T-helper 1 cell treated with Interleukin-12 subunit alpha and Interleukin-12 subunit beta and Interleukin-4 antibody, amounts not matched to agents 30 ng/mL and 1 ng/mL, for 36 hours (primary cell): Measurements from ENCODE around the gene TACC3. TPM values are rescaled to one million over a fixed set of nuclear protein-coding genes. Genes with fewer than 3 reads are reported as not detected.

ENCODE experiments used
- intact Hi-C: fragments of 100-400 bp; cut with micrococcal nuclease; formaldehyde crosslinking; loops from one replicate; pipeline ENCODE4 v1.15.1; 2024
- total RNA-seq: library from RNA; stranded (reverse); gene quantifications from 2 replicates; pipeline ENCODE4 v1.2.3, GENCODE V29; 2022

TACC3 gene
- total RNA-seq, 1 donor from 2014 or later, result 173 TPM

DNA sequence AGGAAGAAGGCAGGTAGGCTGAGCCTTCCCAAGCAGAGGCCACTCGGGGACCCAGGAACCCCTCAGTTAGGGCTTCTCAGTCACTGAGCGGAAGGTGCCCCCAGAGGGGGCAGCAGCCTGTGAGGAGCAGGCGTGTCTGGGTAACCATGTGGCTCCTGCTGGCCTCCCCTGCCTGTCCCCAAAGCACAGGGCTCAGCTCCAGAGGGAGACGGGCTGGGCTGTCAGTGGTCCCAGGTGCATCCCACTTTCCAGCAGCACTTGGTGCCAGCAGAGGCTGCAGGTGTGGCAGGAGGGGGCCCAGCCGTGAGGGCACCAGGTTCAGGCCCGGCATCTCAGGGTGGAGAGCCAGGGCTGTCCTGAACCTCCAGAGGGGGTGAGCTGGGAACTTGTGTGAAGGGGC, 22.7 kb downstream of the TACC3 start:
- intact Hi-C loops, result no loop called here

DNA sequence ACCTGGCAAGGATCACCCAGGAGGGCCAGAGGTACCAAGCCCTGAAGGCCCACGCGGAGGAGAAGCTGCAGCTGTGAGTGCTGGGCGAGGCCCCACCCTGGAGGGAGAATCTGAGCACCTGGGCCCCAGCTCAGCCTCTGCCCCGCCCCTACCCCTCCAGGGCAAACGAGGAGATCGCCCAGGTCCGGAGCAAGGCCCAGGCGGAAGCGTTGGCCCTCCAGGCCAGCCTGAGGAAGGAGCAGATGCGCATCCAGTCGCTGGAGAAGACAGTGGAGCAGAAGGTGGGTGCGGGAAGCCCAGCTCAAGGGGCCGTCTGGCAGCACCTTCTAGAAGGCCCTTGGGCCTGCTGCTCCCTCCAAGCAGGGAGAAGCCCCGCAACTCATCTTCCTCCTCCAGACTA, 23.2 kb downstream of the TACC3 start:
- intact Hi-C loops, result no loop called here

DNA sequence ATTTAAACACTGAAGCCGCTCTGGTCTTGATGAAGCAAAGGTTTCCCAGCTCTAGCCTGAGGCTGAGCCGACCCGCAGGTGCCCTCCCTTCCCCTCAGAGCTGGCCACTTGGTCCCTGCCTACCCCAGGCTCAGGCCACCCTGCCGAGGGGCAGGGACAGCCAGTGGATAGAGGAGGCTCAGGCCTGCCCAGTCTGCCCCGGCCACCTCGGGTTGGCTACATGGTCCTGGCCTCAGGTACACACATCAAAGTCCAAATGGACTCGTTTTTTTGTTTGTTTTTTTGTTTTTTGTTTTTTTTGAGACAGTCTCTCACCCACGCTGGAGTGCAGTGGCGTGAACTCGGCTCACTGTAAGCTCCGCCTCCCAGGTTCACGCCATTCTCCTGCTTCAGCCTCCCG, 23.8 kb downstream of the TACC3 start:
- intact Hi-C loops, result loop anchor here (5.0 kb wide), 1 partner anchor 47 kb away; the partner anchor contains the start of gene FGFR3

DNA sequence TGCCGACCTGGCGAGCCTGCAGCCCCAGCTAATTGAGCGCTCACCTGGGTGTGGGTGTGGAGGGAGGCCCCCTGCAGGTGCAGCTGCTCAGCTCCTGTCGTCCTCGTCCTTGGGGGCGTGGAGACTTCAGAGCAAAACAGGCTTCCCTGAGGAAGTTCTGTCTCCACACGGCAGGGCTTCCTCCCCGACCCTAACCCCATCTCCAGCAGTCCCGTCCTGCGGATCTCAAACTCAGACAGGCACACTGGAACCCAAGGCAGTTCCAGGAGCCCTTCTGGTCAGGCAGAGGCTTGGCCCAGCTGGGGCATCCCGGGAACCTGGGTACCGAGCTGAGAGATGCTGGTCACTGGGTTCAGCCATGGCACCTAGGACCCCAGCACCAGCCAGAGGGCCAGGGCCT, 24.4 kb downstream of the TACC3 start:
- intact Hi-C loops, result loop anchor here (5.0 kb wide), 1 partner anchor 47 kb away; the partner anchor contains the start of gene FGFR3

DNA sequence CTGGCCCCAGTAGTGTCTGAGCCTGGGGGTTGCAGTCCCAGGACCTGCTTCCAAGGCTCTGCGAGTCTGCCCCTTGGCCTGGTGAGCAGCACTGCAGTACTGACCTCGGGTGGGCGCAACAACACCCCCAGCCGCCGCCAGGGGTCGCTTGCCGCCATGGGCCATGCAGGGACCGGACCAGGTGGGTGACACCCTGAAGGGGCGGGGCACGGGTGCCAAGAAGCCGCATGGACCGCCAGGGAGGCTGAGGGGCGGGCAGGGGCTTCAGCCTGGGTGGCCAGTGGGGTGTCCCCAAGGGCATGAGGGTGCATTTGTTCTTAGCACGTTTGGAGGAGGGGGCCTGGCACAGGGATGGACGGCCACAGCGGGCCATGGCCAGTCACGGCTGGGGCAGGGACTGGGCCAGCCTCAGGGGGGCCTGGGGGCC, 25.0 kb downstream of the TACC3 start:
- intact Hi-C loops, result loop anchor here (5.0 kb wide), 1 partner anchor 46 kb away; the partner anchor contains the start of gene FGFR3

DNA sequence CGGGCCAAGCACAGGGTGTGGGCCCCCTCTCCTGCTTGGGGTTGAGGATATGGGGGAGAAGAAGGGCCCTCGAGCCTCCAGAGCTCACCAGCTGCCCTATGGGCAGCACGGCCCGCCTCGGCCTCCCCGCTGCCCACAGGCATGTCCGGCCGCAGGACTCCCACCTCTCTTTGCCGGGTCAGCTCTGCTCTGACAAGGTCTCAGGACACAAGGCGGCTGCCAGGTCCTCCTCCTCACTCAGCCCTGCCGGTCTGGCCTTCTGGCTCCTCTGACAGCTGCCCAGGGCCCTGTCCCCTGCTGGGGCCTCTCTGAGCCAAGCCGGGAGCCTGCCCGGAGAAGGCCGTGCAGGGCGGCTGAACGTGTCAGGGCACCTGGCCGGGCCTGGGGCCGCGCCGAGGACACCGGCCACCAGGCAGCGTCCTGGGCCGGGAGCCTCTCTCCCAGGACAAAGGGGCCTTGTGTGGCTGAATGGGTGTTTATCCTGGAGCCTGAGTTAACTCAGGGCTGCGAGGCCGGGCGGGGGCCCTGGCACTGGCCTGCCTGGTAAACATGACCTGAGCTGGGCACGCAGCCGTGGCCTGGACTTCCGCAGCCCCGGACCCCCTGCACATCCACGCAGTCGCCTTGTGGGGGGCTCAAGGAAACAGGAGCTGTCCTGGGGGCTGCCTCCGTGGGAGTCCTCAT, 25.7 kb downstream of the TACC3 start:
- intact Hi-C loops, result loop anchor here (5.0 kb wide), 1 partner anchor 45 kb away; the partner anchor contains the start of gene FGFR3

DNA sequence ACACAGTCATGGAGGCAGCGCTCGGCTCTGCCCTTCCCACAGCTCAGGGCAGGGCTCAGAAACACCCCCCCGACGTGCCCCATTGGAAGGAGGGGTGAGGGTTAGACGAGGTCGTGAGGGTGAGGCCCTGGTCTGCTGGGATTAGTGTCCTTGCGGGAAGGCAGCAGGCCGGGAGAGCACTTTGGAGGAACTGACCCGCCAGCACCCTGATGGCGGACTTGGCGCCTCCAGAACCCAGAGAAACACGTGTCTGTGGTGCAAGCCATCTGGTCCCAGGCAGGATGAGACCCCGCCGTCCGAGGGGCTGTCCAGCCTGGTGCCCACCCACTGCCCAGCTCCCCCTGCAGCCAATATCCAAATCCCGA, 26.3 kb downstream of the TACC3 start:
- intact Hi-C loops, result loop anchor here (5.0 kb wide), 1 partner anchor 45 kb away; the partner anchor contains the start of gene FGFR3

DNA sequence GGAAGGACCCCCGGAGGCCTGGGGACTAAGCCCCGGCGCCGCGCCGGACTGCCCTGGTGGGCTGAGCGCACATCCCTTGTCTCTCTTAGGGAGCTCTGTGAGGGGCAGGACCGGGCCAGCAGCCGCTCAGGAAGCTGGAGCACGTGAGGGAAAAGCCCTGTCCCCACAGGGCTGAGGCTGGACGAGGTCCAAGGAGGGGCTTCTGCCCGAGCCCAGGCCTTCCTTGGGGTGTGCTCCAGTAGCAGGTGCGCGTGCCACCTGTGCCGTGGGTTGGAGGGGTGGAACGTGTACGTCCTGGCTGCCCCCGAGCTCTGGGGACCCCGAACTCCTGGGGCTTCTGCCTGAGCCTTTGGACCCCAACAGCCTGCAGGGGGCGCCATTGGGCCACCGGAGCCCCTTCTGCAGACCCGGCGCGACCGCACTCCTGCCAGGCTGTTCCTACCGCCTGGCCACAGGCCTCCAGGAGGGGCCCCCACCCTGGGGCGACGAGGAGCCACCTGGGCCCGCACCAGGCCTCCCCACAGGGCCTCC, 27.2 kb downstream of the TACC3 start:
- intact Hi-C loops, result loop anchor here (1.0 to 5.0 kb wide), 4 partner anchors 44 to 162 kb away; partner anchors contain the start of gene FGFR3

DNA sequence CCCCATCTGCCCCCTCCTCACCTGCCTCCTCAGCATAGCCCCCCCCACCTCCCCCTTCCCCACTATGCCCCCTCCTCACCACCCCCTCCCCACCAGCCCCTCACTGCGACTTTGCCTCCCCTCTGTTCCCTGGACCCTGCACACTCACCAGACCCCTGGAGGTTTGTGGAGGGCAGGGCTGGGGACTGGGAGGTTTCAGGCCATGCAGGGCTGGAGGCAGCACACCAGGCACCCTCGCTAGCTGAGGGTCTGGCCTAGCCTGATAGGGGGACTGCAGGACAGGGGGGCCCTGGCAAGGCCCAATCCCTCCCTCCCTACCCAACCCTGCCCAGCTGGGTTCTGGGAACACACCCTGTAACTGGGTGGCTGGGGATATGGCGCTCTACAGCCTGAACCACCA, 28.0 kb downstream of the TACC3 start:
- intact Hi-C loops, result loop anchor here (5.0 kb wide), 1 partner anchor 43 kb away; the partner anchor contains the start of gene FGFR3

DNA sequence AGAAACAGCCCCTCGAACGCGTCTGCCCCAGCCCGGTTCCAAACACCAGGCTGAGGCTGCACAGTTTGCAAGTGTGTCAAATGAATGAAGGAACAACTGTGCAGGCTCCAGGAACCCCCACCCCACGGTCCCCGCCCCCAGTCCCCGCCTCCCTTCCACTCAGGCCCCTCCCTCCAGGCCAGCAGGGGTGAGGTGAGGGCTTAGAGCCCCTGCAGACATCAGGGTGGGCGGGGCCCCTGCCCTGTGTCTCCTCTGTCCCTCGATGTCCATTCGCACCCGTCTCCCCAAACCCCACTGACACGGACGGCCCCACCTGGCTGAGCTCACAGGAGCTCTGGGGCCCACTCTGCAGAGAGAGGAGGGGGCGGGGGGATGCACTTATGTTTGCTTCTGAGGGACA, 28.5 kb downstream of the TACC3 start:
- intact Hi-C loops, result loop anchor here (5.0 kb wide), 1 partner anchor 42 kb away; the partner anchor contains the start of gene FGFR3

DNA sequence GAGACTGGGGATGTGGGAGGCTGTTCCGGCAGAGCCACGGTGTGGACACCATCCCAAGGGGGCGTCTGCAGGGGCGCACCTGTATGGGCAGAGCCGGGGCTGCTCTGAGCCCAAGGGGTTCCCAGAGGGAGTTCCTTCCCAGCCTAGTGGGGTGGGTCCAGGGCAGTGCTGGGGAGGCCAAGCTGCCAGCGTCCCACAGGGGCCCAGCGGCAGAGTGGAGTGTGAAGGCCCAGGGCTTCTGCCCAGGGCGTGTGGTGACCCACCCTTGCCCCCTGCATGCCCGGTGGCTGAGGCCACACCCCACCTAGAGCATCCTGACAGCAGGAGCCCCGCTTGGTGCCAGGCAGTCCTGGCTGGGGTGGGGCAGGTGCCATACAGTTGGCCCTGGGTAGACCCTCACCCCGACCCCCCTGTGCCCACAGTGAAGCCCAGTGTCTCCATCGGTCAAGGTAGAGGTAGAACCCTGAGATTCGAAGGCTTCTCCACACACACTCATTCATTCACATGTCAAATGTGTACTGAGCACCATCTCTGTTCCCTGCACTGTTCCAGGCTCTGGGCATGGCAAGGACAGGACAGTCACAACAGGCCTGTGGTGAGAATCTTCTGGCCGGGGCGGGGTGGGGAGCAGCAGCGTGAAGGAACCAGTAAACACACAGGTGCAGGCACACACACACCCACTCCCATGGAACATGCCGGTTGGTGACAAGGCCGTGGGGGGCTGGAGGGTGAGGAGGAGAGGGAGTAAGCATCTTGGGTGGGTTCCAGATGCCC, 29.2 kb downstream of the TACC3 start:
- intact Hi-C loops, result no loop called here

DNA sequence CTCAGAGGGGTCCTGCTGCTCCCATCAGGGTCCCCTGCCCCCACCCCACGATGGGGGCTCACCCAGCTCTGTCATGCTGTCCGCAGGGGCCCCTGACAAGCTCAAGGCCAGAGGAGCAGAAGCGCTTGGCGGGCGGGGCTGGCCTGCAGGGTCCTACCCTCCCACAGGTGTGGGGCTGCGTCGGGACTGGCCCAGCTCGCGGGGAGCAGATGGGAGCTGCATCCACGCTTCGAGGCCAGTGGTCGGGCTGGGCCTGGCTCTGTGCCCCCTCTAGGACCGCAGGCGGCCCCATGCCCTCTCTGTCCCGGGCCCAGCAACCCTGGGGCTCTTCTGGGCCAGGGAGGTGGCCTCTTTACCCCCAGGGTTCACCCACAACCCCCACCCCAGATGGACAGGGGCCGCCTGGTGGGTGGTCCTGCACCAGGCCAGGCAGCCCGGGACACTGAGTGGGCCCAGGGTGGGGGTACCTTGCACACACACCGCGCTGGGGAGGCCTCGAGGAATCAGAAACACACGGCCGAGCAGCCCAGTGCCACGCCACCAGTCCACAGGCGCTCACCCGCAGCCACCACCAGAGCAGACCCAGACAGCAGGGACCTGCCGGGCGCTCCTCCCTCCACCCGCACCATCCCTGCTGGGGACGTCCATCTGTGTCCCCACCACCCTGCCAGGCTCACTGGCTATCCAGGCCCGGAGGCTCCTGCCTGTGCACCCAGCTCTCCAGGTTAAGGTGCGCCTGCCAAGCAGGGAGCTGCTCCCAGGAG, 30.0 kb downstream of the TACC3 start:
- intact Hi-C loops, result no loop called here

DNA sequence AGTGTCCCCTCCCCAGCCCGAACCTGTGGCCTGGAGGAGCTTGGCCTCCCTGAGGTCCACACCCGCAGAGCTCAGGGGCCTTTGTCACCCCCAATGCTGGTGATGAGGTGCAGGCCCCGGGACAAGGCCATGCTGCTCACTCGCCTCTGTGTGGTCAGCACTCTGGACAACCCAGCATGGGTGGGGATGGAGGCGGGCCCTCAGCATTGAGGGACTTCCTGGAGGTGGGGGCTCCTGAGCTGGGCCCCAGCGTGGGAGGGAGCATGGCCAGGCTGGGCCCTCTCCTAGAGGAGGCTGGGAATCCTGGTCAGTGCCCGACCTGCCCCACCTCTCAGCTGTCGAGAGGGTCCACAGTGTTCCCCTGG, 30.6 kb downstream of the TACC3 start:
- intact Hi-C loops, result no loop called here

DNA sequence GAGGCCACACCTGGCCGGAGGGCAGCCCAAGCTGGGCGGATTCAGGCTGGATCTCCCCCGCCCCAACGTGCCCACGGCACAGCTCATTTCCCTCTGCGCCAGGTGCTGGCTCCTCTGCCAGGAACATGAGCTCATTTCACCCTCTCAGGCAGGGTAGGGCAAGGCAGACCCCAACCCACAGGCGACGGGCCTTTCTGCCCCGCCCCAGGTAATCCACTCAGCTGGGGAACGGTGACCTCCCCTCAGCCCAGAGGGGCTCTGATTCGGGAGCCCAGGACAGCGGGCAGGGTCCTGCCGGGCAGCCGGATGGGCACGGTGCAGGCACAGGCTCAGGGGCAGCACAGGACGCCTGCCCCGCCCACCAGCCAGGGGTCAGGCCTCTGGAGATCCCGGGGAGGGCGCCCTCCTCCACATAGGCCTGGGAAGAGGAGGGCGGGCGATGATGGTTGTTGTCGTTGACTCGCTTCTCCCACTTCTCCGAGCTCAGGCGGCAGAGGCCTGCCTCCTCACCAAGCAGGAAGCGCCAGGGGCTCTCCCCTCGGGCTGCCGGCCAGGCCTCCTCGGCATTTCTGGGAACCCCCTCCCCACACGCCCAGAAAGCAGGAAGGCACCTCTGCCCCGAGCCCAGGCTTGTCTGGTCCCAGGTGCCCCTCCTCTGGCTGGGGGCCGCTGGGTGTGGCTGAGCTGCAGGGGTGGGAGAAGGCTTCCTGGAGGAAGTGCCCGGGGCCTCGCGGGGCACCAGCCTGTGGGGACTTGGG, 31.1 kb downstream of the TACC3 start:
- intact Hi-C loops, result no loop called here

DNA sequence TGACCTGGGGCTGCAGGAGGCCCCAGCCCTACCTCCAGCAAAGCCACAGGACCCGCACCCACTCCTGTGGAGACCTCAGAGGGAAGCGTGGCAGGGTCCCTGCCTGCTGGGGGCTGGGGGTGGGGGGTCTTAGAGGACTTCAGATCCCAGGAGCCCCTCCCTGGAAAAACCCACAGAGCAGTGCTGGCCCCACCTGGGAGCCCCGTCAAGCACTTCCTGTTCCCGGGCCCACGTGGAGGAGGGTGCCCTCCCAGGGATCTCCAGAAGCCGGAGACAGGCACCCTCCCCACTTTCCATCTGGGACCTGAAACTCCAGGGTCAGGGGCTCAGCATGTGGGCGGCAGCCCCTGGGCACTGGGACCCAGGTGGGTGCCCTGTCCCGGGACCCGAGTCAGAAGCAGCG, 32.0 kb downstream of the TACC3 start:
- intact Hi-C loops, result no loop called here

DNA sequence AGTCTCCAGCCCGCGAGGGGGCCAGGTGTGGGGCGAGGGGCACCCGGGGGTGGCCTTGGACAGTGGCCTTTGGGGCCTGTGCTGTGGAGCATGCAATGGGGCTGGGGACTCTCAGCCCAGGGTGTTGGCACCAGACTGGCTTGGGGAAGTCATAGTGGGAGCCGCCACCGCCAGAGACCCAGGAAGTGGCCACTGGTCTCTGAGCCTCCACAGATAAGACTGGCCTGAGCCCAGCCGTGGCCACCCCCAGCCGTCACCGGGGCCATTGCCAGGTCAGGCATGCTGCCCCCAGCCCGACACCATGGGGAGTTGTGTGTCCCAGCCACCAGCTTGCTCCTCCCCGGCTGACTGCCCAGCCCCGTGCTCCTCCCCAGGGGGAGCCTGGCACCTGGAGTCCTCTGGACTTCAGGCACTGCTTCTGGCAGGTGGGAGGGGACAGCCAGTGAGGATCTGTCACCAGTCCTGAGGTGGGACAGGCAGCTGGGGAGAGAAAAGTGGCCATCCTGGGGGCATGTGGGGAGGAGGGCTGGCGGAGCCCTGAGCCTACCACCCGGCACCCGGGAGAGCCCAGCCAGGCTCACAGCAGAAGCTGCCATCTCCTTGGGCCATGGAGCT, 32.5 kb downstream of the TACC3 start:
- intact Hi-C loops, result no loop called here

DNA sequence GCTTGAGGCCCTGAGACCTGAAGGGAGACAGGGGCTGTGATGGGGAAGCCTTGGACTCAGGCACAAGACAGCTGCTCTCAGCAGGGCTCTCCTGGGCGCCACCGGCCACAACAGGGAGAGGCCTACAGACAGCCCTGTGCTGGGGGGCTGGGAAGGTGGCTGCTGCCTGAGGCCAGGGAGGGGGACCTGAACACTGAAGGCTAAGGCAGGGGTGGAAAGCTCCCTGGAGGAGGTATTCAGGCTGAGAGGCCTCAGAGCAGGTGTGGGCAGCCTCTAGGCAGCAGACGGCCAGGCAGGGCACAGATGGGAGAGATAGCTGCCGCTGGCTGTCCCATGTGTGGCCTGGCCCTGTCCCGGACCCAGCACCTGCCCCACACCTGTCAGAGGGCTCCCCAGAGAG, 33.0 kb downstream of the TACC3 start:
- intact Hi-C loops, result no loop called here

DNA sequence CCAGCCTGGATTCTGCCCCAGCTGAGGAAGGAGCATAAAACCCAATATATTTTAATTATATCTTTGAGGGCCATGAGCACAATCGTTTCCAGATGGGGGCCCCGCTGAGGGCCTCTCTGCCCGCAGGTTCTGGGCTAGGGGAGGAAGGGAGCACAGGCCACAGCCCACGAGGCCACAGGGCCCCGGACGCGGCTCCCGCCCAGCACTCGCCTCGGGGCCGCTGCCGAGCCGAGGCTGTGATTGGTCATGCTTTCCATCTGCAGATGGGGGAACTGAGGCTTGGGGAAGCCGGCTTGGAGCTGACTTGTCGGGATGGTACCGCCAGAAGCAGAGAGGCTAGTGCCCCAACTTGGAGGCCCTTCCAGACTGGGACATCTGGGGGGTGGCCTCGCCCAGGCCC, 34.0 kb downstream of the TACC3 start:
- intact Hi-C loops, result no loop called here

DNA sequence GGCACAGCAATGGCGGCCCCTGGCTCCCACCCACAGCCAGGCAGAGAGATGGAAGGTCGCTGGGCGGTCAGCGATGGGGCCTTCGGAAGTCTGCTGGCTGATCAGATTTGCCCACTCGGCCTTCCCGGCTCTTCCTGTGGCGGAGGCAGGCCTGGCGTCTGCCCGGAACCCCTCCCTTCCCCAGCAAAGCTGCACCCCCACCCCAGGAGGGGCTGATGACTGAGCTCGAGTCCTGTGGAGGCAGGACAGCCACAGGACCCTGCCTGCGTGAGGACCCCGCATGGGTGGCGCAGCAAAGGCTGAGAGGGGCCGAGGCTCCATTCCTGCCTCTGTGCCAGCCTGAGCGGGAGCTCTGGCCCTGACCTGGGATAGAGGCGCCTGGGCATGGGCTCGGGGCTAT, 34.8 kb downstream of the TACC3 start:
- intact Hi-C loops, result no loop called here
